B cell (primary cell): Measurements from ENCODE around the gene CXCL16. TPM values are rescaled to one million over a fixed set of nuclear protein-coding genes. Genes with fewer than 3 reads are reported as not detected.

Experiments used
- ATAC-seq: fragments of 200-7000 bp; cut with Tn5 transposase; one replicate; pipeline ENCODE4 v1.10.0; 2021; ENCODE audit warnings: low read depth, mild to moderate bottlenecking, moderate number of reproducible peaks, moderate library complexity
- CTCF ChIA-PET: fragments of 350-600 bp; sonication (Branson Sonifier 250); formaldehyde crosslinking; loops from one replicate; lab custom pipeline; 2021; ENCODE audit warnings: antibody characterized with exemption, inconsistent platforms; lab: Charles Lee
- POLR2A ChIA-PET: fragments of 350-600 bp; sonication (Branson Sonifier 250); formaldehyde crosslinking; loops from one replicate; lab custom pipeline; 2021; ENCODE audit warnings: antibody characterized with exemption; lab: Charles Lee
- DNase-seq: peaks from one replicate; pipeline ENCODE4 v3.0.0; 2013
- H2AFZ ChIP-seq: 2 replicates; pipeline ENCODE4 v1.6.1; 2012; ENCODE audit warnings: mild to moderate bottlenecking, low read depth, low read length; ENCODE audit not compliant: insufficient read depth, poor library complexity, severe bottlenecking
- H3K27ac ChIP-seq, 2 donors: 1 replicate in 1 of 2; 2 replicates in 1 of 2; pipeline ENCODE4 v1.5.1; 2012 to 2013; ENCODE audit warnings: low read length in 2 of 2, mild to moderate bottlenecking in 2 of 2, moderate library complexity in 1 of 2
- H3K27me3 ChIP-seq, 4 experiments: fragments of 200-600 bp in 1 of 4; sonication (generic) in 1 of 4; replicated peaks in 1 of 4; 1 replicate in 2 of 4; 2 replicates in 2 of 4; pipeline versions ENCODE4 v1.6.1 to v1.7.0; 2013 to 2016; ENCODE audit warnings: low read length in 3 of 4, mild to moderate bottlenecking in 2 of 4, mixed read lengths in 1 of 4, moderate library complexity in 1 of 4; ENCODE audit not compliant: insufficient read depth in 4 of 4, control insufficient read depth in 3 of 4; ENCODE audit errors: control extremely low read depth in 1 of 4
- H3K36me3 ChIP-seq, 2 experiments: replicated peaks in 1 of 2; 1 replicate in 1 of 2; 2 replicates in 1 of 2; pipeline versions ENCODE4 v1.6.1 to v1.7.1; 2013; ENCODE audit warnings: low read length in 1 of 2; ENCODE audit not compliant: insufficient read depth in 2 of 2, control insufficient read depth in 1 of 2; ENCODE audit errors: control extremely low read depth in 1 of 2, extremely low read depth in 1 of 2
- H3K4me1 ChIP-seq, 2 donors: fragments of 200-600 bp in 1 of 2; sonication (generic) in 1 of 2; 1 replicate in 1 of 2; 2 replicates in 1 of 2; pipeline versions ENCODE4 v1.5.1 to v1.6.1; 2013 to 2017; ENCODE audit warnings: low read length in 2 of 2; ENCODE audit not compliant: control insufficient read depth in 2 of 2, insufficient read depth in 2 of 2
- H3K4me2 ChIP-seq: replicated peaks from 2 replicates; pipeline ENCODE3; 2012; ENCODE audit warnings: mild to moderate bottlenecking, low read depth, low read length; ENCODE audit not compliant: poor library complexity, severe bottlenecking
- H3K4me3 ChIP-seq, 5 experiments: fragments of 200-600 bp in 1 of 5; sonication (generic) in 1 of 5; 1 replicate in 3 of 5; 2 replicates in 2 of 5; pipeline versions ENCODE4 v1.5.1 to v1.7.0; 2011 to 2016; ENCODE audit warnings: low read length in 4 of 5, mild to moderate bottlenecking in 4 of 5, low read depth in 2 of 5, control low read depth in 1 of 5, moderate library complexity in 1 of 5; ENCODE audit not compliant: insufficient read depth in 1 of 5; ENCODE audit errors: control extremely low read depth in 1 of 5, extremely low read depth in 1 of 5
- H3K79me2 ChIP-seq: fragments of 200-600 bp; sonication (generic); one replicate; pipeline ENCODE4 v1.6.0; 2016; ENCODE audit warnings: low read length; ENCODE audit not compliant: control insufficient read depth, insufficient read depth
- H3K9ac ChIP-seq: fragments of 200-600 bp; sonication (generic); 2 replicates; pipeline ENCODE4 v1.6.1; 2017; ENCODE audit warnings: mild to moderate bottlenecking, low read length, moderate library complexity
- H3K9me3 ChIP-seq, 3 donors: one replicate each; pipeline versions ENCODE4 v1.6.1 to v1.7.1; 2013; ENCODE audit warnings: low read length in 2 of 3; ENCODE audit not compliant: control insufficient read depth in 2 of 3, insufficient read depth in 1 of 3; ENCODE audit errors: control extremely low read depth in 1 of 3
- H4K20me1 ChIP-seq: 2 replicates; pipeline ENCODE4 v1.6.0; 2012; ENCODE audit warnings: mild to moderate bottlenecking, low read length; ENCODE audit not compliant: insufficient read depth, control insufficient read depth, poor library complexity, severe bottlenecking
- H3K27ac Mint-ChIP-seq: one replicate; pipeline ENCODE4 v1.8.0; 2021; ENCODE audit warnings: mixed read lengths
- H3K27me3 Mint-ChIP-seq: one replicate; pipeline ENCODE4 v1.8.0; 2021; ENCODE audit warnings: mixed read lengths
- H3K4me1 Mint-ChIP-seq: one replicate; pipeline ENCODE4 v1.8.0; 2021; ENCODE audit warnings: mixed read lengths
- H3K4me3 Mint-ChIP-seq: one replicate; pipeline ENCODE4 v1.8.0; 2021; ENCODE audit warnings: mixed read lengths
- H3K9me3 Mint-ChIP-seq: one replicate; pipeline ENCODE4 v1.8.0; 2022; ENCODE audit warnings: mixed read lengths; ENCODE audit not compliant: insufficient read depth
- CTCF ChIP-seq: fragments of 200-600 bp; IDR thresholded peaks from one replicate; pipeline ENCODE4 v1.8.0; 2022; ENCODE audit warnings: antibody characterized with exemption, mild to moderate bottlenecking
- EZH2 ChIP-seq: IDR thresholded peaks from 2 replicates; pipeline ENCODE4 v1.6.1; 2012; ENCODE audit warnings: borderline replicate concordance, low read depth, mild to moderate bottlenecking, moderate library complexity, low read length; ENCODE audit not compliant: insufficient read depth, poor library complexity, severe bottlenecking
- WGBS: methylation state at CpG from one replicate; pipeline ENCODE4 v1.1.5; 2013; ENCODE audit warnings: missing lambda C conversion rate; ENCODE audit not compliant: insufficient coverage; 5-methylcytosine and 5-hydroxymethylcytosine counted together
- intact Hi-C: fragments of 100-400 bp; cut with micrococcal nuclease; formaldehyde crosslinking; loops from one replicate; pipeline ENCODE4 v1.10.0; 2022
- polyA plus RNA-seq: library from polyadenylated mRNA; depleted of rRNA; stranded (reverse); fragments of >200 nt; gene quantifications from 2 replicates; pipeline ENCODE4 v1.2.3, GENCODE V29; 2012
- total RNA-seq, 2 donors: library from RNA; stranded (reverse); fragments of 120-200 nt in 1 of 2; gene quantifications; 1 replicate in 1 of 2; 2 replicates in 1 of 2; pipeline versions ENCODE4 v1.2.3 to v1.2.4, GENCODE V29; 2013 to 2022

Gene CXCL16
- total and polyA plus RNA-seq, 2 donors (not counting 1 experiment from before 2014, with no cell fraction given): 10.9 to 22.0 TPM

GRCh38 chr17:4721203-4722135 is 18.3 kb downstream of the CXCL16 start:
- Histone ChIP-seq H3K4me2 (no peak overlapping the region), H3K9me3 (no peaks in the 10 kb centered on the region), H3K9ac (no peak overlapping the region), H3K4me1 (peaks cover 6 to 14% of the 10 kb centered on the region in 2 donors), H3K27ac (peak overlapping the region in 1 of 2 donors; percentile 2), H3K27me3 (no peaks in the 10 kb centered on the region), H3K79me2 (no peaks in the 10 kb centered on the region), H3K36me3 (peaks cover 0 to 45% of the 10 kb centered on the region in 2 experiments), H4K20me1 (no peaks in the 10 kb centered on the region), H2AFZ (no peak overlapping the region), H3K4me3 (no peak overlapping the region)
- H3K27me3 Mint-ChIP-seq: no peaks in the 10 kb centered on the region
- ChIA-PET POLR2A (interaction anchor here (0.6 to 0.7 kb wide), 2 partner anchors 369 to 1928 kb away, joined by 3 to 6 read pairs; no protein-coding TSS in a partner anchor), CTCF (interaction anchor here (0.9 to 1.9 kb wide), 2 partner anchors 12 to 160 kb away, joined by 3 to 7 read pairs; partner anchors contain the start of gene ARRB2)
- intact Hi-C loops: no loop called here
- WGBS: 78% methylated on average over 16 of the region's 20 CpGs
- ATAC-seq: peak; percentile 73
- DNase-seq: peak; percentile 59
- peak overlapping the region; percentile 75 for H3K27ac Mint-ChIP-seq
- no peaks in the 10 kb centered on the region for H3K9me3 Mint-ChIP-seq
- TF ChIP-seq EZH2: no peak
- no peak for TF ChIP-seq CTCF
- no peak overlapping the region for H3K4me3 Mint-ChIP-seq
- peaks cover 11% of the 10 kb centered on the region for H3K4me1 Mint-ChIP-seq

- no peak overlapping the region for H3K27ac Mint-ChIP-seq
- H3K4me2 ChIP-seq: no peak overlapping the region
- POLR2A ChIA-PET: interaction anchor here (0.7 kb wide), 1 partner anchor 11 kb away, joined by 3 read pairs; no protein-coding TSS in a partner anchor
Observed at GRCh38 chr17:4720787-4721186, 18.9 kb downstream of the CXCL16 start.

More at GRCh38 chr17:4720787-4721186, 18.9 kb downstream of the CXCL16 start:
- no peak overlapping the region for H3K4me3 ChIP-seq
- no peaks in the 10 kb centered on the region for H3K27me3 ChIP-seq
- Mint-ChIP-seq H3K9me3 (no peaks in the 10 kb centered on the region), H3K4me1 (peaks cover 9% of the 10 kb centered on the region), H3K27me3 (no peaks in the 10 kb centered on the region), H3K4me3 (no peak overlapping the region)
- peaks cover 3 to 48% of the 10 kb centered on the region in 2 experiments for H3K36me3 ChIP-seq
- no peak overlapping the region for H2AFZ ChIP-seq
- H3K27ac ChIP-seq: no peak overlapping the region
- DNase-seq (no peak), ATAC-seq (no peak)
- intact Hi-C loops: no loop called here
- no peaks in the 10 kb centered on the region for H4K20me1 ChIP-seq
- CTCF ChIA-PET: interaction anchor here (0.9 to 1.9 kb wide), 2 partner anchors 11 to 161 kb away, joined by 3 to 7 read pairs; partner anchors contain the start of gene ARRB2
- WGBS: no CpG with 5 or more reads among the region's 7 CpGs
- peaks cover 2 to 10% of the 10 kb centered on the region in 2 donors for H3K4me1 ChIP-seq
- no peak overlapping the region for H3K9ac ChIP-seq
- TF ChIP-seq EZH2 (no peak), CTCF (no peak)
- no peaks in the 10 kb centered on the region for H3K9me3 ChIP-seq
- H3K79me2 ChIP-seq: peaks cover 3% of the 10 kb centered on the region
